ENCODE data around the gene PKIB.

PKIB gene

DNA sequence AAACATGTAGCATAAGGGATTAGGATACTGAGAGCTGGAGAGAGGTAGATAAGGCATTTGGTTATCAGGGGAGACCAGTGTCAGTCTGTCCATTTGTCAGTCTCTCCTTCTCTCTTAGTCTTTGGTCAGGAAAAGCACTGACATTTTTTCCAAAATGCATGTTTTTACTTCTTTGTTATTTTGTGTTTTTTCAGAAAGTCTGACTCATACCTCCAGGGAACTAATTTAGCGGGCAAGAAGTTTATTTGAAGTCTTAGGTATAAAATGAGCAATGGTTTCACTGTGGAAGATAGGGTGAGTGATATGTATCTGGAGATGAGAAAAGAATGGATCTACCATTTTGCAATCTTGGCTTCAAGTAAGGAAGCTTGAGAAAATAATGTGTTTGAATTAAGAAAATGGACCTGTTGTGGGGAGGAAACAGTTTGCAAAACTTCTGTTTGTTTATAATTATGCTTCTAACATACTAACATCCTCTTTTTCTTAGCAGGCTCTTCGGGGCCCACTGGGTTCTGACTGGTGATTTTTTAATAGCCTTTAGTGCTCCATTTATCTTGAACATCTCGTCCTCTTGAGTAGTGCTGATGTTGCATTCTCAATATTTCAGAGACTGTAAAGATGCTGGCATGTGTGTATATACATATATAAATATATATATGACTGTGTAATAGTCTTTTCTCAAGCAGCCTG, 102.4 kb downstream of the PKIB start:
- DNase-seq, result no peak

DNA sequence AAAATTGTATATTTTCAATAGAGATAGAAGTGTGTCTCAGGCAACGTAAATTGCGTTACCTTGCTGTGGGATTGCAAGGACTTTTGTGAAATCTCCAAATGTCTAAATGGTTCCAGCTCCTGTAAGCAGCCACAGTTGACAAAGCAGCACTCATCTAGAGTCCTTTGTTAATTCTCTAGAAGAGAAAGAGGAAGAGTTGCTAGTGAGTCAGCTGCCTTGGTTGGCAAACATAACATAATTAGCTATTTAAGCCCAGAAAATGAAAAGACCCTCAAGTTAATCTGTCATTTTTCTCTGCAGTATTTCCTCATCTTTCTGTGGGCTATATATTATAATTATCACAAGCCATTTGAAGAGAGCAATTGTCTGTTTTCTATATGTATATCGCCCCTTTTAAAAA, 102.9 kb downstream of the PKIB start:
- peak in 2 of 3 experiments; percentile 26 to 74 for DNase-seq

GRCh38 chr6:122714059-122714458, 103.9 kb downstream of the PKIB start:
- DNase-seq, result no peak

GRCh38 chr6:122715725-122716124, 105.5 kb downstream of the PKIB start:
- DNase-seq, result no peak

- DNase-seq, result peak; percentile 15 to 56 (median 50)
Observed at GRCh38 chr6:122717350-122717749, 107.1 kb downstream of the PKIB start.

GRCh38 chr6:122718616-122719015, 108.4 kb downstream of the PKIB start:
- DNase-seq, result peak in 1 of 3 experiments; percentile 45

DNA sequence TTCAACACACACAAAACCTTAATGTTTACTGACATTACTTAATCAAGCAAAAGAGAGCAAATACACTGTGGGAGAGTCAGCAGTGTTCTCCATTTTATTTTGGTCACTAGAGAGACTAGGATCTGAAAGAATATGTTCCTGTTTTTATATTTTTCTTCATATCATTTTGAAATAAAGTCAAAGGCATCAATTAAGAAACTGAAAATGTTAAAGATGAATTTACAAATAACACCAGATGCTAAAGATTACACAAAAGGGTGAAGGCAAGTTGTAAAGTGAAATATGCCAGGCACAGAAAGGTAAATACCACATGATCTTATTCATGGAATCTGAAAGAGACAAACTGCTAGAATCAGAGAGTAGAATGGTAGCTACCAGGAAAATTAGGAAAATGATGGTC, 109.0 kb downstream of the PKIB start:
- DNase-seq, result peak in 2 of 3 experiments; percentile 56 to 90

DNA sequence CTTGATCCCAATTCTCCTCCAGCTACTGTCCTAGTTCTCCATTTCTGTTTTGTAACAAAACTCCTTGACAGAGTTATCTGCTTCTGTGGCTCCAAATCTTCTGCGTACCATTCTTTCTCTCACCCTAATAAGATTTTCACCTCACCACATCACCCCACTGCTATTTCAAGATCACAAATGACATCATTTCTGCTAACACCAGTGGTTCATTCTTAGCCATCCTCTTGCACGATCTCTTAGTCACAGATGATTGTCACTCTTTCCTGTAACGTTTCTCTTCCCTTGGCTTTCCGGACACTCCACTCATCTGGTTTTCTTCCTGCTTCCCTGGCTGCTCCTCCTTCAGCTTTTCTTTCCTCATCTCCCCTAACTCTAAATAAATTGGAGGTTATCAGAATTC, 112.5 kb downstream of the PKIB start:
- peak in 1 of 3 experiments; percentile 22 for DNase-seq

GRCh38 chr6:122726649-122727048, 116.4 kb downstream of the PKIB start:
- DNase-seq, result peak in 2 of 3 experiments; percentile 22 to 53

GRCh38 chr6:122727244-122727643, 117.0 kb downstream of the PKIB start:
- no peak for DNase-seq

- DNase-seq, result no peak
Observed at GRCh38 chr6:122730334-122730733, 120.1 kb downstream of the PKIB start.

GRCh38 chr6:122730775-122731386, 120.7 kb downstream of the PKIB start:
- DNase-seq, result peak; percentile 28 to 76 (median 74)

DNA sequence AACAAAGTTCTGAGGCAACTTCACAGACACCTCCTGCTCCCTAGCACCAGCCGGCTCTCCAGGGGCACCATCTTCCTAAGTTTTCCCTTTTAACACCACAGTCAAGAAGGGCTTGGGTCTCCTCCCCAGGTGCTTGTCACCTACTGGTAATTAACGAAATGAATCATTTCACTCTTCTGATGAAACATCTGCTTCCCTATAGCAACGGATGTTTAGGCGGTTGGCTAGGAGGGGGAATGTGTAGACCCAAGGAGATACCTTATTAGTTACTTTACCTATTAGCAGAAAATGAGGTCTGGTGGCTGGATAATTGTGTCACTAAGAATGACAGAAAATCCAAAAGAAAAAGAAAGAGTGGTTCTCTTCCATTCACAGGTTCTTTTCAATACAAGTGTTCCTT, 123.1 kb downstream of the PKIB start:
- peak in 2 of 3 experiments; percentile 55 to 87 for DNase-seq

DNA sequence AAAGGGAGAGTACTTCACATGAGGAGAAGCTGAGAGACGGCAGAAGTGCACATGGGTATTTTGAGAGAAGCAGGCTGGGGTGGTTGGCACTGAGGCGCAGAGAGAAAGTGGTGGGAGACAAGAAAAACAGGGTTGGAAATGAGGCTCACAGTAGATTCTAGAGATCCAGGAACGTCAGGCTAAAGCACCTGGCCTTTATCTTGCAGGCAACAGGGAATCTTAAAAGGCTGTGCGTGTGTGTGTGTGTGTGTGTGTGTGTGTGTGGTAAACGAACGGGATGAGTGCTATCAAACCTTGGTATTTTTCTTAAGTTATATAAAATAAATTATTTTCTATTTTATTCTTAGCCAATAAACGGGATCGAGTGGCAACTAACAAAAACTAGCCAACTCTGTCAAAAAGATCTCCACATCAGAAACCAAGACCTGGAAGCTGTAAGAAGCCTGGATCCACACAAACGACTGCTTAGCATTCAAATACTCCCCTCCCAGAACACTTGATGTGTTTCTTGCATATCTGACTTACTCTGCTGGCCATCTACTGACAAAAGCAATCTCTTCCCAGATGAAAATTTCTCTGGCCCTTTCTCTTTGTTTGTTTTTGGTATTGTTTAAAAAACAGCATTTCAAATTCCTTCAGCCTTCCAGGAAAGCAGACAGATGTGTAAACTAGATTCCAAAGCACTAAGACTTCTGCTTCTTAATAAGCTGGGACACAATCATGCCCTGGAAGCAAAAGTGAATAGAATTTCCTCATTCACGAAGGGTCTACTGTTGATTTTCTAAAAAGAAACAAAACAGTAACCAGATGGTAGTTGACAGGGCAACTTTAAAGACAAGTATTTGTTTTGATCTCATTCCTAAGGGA, 124.6 kb downstream of the PKIB start:
- peak in 1 of 3 experiments; percentile 36 for DNase-seq

- peak; percentile 43 to 93 (median 79) for DNase-seq
Observed at GRCh38 chr6:122735582-122735981, 125.4 kb downstream of the PKIB start.

GRCh38 chr6:122736163-122736562, 126.0 kb downstream of the PKIB start:
- DNase-seq, result peak; percentile 34 to 82 (median 78)

- DNase-seq, result peak in 2 of 3 experiments; percentile 52 to 65
Observed at GRCh38 chr6:122736616-122737015, 126.4 kb downstream of the PKIB start.

GRCh38 chr6:122740091-122740490, 129.9 kb downstream of the PKIB start:
- no peak for DNase-seq

- DNase-seq, result no peak
Observed at GRCh38 chr6:122740936-122741335, 130.7 kb downstream of the PKIB start.

GRCh38 chr6:122744247-122744646, 134.0 kb downstream of the PKIB start:
- DNase-seq, result peak in 1 of 3 experiments; percentile 63

DNA sequence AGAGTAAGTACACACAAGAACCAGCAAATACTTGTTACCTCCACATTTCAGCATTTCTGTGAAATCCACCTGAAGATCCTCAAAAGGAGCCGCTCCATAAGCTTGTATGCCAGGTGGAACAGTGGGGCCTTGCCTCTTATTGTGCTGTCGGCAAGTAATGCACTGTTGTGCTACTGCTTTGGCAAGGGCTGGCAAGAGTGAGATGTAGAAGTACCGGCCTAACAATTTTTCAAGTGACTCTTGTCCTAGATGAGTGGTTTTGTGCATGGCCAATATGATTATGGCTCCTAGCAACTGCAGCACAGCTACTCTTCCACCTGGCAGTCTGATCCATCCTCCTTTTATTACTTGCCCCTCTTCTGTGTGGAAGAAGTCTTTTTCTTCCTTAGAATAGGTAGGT, 134.7 kb downstream of the PKIB start:
- peak in 2 of 3 experiments; percentile 15 to 95 for DNase-seq

DNA sequence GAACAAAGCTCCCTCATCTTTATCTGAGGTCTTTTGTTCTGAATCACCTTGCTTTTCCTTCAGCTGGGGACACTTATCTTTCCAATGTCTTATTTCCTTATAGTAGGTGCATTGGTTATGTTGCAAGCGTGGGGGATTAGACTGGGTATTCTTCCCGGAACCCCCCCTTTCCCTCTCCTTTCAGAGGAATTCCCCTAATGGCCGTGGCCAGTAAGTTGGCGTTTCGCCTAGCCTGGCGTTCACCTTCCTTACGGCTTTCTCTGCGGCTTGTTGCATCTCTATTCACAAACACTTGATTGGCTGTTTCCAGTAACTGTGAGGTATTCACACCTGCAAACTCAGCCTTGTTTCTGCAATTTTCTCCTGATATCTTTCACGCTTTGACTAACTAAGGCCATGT, 136.5 kb downstream of the PKIB start:
- no peak for DNase-seq

- no peak for DNase-seq
Observed at GRCh38 chr6:122747573-122747972, 137.4 kb downstream of the PKIB start.
